ENCODE data around the gene SNORC.

Gene SNORC

GRCh38 chr2:232863996-232864395, 6.1 kb upstream of the SNORC start:
- Histone ChIP-seq H3K4me1 (ENCODE audit: control insufficient read depth in 5 of 5, insufficient read depth in 5 of 5, low read length in 5 of 5) (no peaks in the 10 kb centered on the region), H3K27ac (ENCODE audit: low read depth, low read length) (no peak overlapping the region), H3K36me3 (ENCODE audit: control insufficient read depth in 5 of 5, insufficient read depth in 5 of 5, low read length in 5 of 5) (peaks cover 6 to 20% (median 15%) of the 10 kb centered on the region in 5 donors), H3K27me3 (ENCODE audit: control insufficient read depth in 5 of 5, insufficient read depth in 4 of 5, low read length in 5 of 5) (no peaks in the 10 kb centered on the region), H3K9ac (ENCODE audit: low read length in 5 of 5) (no peak overlapping the region), H3K4me3 (ENCODE audit: low read depth in 1 of 5, low read length in 5 of 5) (no peak overlapping the region), H3K9me3 (ENCODE audit: control insufficient read depth in 5 of 5, low read length in 5 of 5) (no peaks in the 10 kb centered on the region)

GRCh38 chr2:232865165-232865564, 4.9 kb upstream of the SNORC start:
- Histone ChIP-seq H3K27ac (ENCODE audit: low read depth, low read length) (no peak overlapping the region), H3K36me3 (ENCODE audit: control insufficient read depth in 5 of 5, insufficient read depth in 5 of 5, low read length in 5 of 5) (peaks cover 5 to 11% (median 11%) of the 10 kb centered on the region in 5 donors), H3K4me3 (ENCODE audit: low read depth in 1 of 5, low read length in 5 of 5) (no peak overlapping the region), H3K27me3 (ENCODE audit: control insufficient read depth in 5 of 5, insufficient read depth in 4 of 5, low read length in 5 of 5) (no peaks in the 10 kb centered on the region), H3K9ac (ENCODE audit: low read length in 5 of 5) (no peak overlapping the region), H3K9me3 (ENCODE audit: control insufficient read depth in 5 of 5, low read length in 5 of 5) (no peaks in the 10 kb centered on the region), H3K4me1 (ENCODE audit: control insufficient read depth in 5 of 5, insufficient read depth in 5 of 5, low read length in 5 of 5) (no peaks in the 10 kb centered on the region)

- Histone ChIP-seq H3K27me3 (ENCODE audit: control insufficient read depth in 5 of 5, insufficient read depth in 4 of 5, low read length in 5 of 5) (no peaks in the 10 kb centered on the region), H3K36me3 (ENCODE audit: control insufficient read depth in 5 of 5, insufficient read depth in 5 of 5, low read length in 5 of 5) (peaks cover under 1 to 6% (median 4%) of the 10 kb centered on the region in 5 donors), H3K9ac (ENCODE audit: low read length in 5 of 5) (no peak overlapping the region), H3K9me3 (ENCODE audit: control insufficient read depth in 5 of 5, low read length in 5 of 5) (no peaks in the 10 kb centered on the region), H3K4me1 (ENCODE audit: control insufficient read depth in 5 of 5, insufficient read depth in 5 of 5, low read length in 5 of 5) (no peaks in the 10 kb centered on the region), H3K4me3 (ENCODE audit: low read depth in 1 of 5, low read length in 5 of 5) (no peak overlapping the region), H3K27ac (ENCODE audit: low read depth, low read length) (no peak overlapping the region)
Observed at GRCh38 chr2:232866104-232866503, 4.0 kb upstream of the SNORC start.

- no peak overlapping the region for H3K27ac ChIP-seq (ENCODE audit: low read depth, low read length)
- no peak overlapping the region for H3K9ac ChIP-seq (ENCODE audit: low read length in 5 of 5)
- H3K4me1 ChIP-seq (ENCODE audit: control insufficient read depth in 5 of 5, insufficient read depth in 5 of 5, low read length in 5 of 5) = no peaks in the 10 kb centered on the region
- H3K4me3 ChIP-seq (ENCODE audit: low read depth in 1 of 5, low read length in 5 of 5) = no peak overlapping the region
- no peaks in the 10 kb centered on the region for H3K27me3 ChIP-seq (ENCODE audit: control insufficient read depth in 5 of 5, insufficient read depth in 4 of 5, low read length in 5 of 5)
- H3K9me3 ChIP-seq (ENCODE audit: control insufficient read depth in 5 of 5, low read length in 5 of 5) = no peaks in the 10 kb centered on the region
- H3K36me3 ChIP-seq (ENCODE audit: control insufficient read depth in 5 of 5, insufficient read depth in 5 of 5, low read length in 5 of 5) = peaks cover 0 to 2% (median 0%) of the 10 kb centered on the region in 5 donors
Observed at GRCh38 chr2:232869138-232870017, 686 bp upstream of the SNORC start.

- Histone ChIP-seq H3K9ac (ENCODE audit: low read length in 5 of 5) (no peak overlapping the region), H3K4me1 (ENCODE audit: control insufficient read depth in 5 of 5, insufficient read depth in 5 of 5, low read length in 5 of 5) (peaks cover 0 to 5% (median 4%) of the 10 kb centered on the region in 5 donors)
Observed at GRCh38 chr2:232870766-232871371, 805 bp downstream of the SNORC start.

GRCh38 chr2:232871418-232871834, 1.4 kb downstream of the SNORC start:
- Histone ChIP-seq H3K27me3 (ENCODE audit: control insufficient read depth in 5 of 5, insufficient read depth in 4 of 5, low read length in 5 of 5) (peaks cover 2 to 15% (median 9%) of the 10 kb centered on the region in 5 donors), H3K9me3 (ENCODE audit: control insufficient read depth in 5 of 5, low read length in 5 of 5) (no peaks in the 10 kb centered on the region), H3K4me3 (ENCODE audit: low read depth in 1 of 5, low read length in 5 of 5) (no peak overlapping the region), H3K36me3 (ENCODE audit: control insufficient read depth in 5 of 5, insufficient read depth in 5 of 5, low read length in 5 of 5) (no peaks in the 10 kb centered on the region), H3K9ac (ENCODE audit: low read length in 5 of 5) (no peak overlapping the region), H3K4me1 (ENCODE audit: control insufficient read depth in 5 of 5, insufficient read depth in 5 of 5, low read length in 5 of 5) (peaks cover 0 to 9% (median 7%) of the 10 kb centered on the region in 5 donors), H3K27ac (ENCODE audit: low read depth, low read length) (no peak overlapping the region)

More at GRCh38 chr2:232870766-232871371, 805 bp downstream of the SNORC start:
- no peaks in the 10 kb centered on the region for H3K36me3 ChIP-seq (ENCODE audit: control insufficient read depth in 5 of 5, insufficient read depth in 5 of 5, low read length in 5 of 5)
- H3K27me3 ChIP-seq (ENCODE audit: control insufficient read depth in 5 of 5, insufficient read depth in 4 of 5, low read length in 5 of 5) = peaks cover 0 to 11% (median 7%) of the 10 kb centered on the region in 5 donors
- no peak overlapping the region for H3K4me3 ChIP-seq (ENCODE audit: low read depth in 1 of 5, low read length in 5 of 5)
- H3K9me3 ChIP-seq (ENCODE audit: control insufficient read depth in 5 of 5, low read length in 5 of 5) = no peaks in the 10 kb centered on the region
- no peak overlapping the region for H3K27ac ChIP-seq (ENCODE audit: low read depth, low read length)

- no peak overlapping the region for H3K4me3 ChIP-seq (ENCODE audit: low read depth in 1 of 5, low read length in 5 of 5)
- no peak overlapping the region for H3K27ac ChIP-seq (ENCODE audit: low read depth, low read length)
- peaks cover 0 to 16% (median 7%) of the 10 kb centered on the region in 5 donors for H3K4me1 ChIP-seq (ENCODE audit: control insufficient read depth in 5 of 5, insufficient read depth in 5 of 5, low read length in 5 of 5)
- peaks cover 5 to 21% (median 15%) of the 10 kb centered on the region in 5 donors for H3K27me3 ChIP-seq (ENCODE audit: control insufficient read depth in 5 of 5, insufficient read depth in 4 of 5, low read length in 5 of 5)
- H3K36me3 ChIP-seq (ENCODE audit: control insufficient read depth in 5 of 5, insufficient read depth in 5 of 5, low read length in 5 of 5) = no peaks in the 10 kb centered on the region
- H3K9me3 ChIP-seq (ENCODE audit: control insufficient read depth in 5 of 5, low read length in 5 of 5) = no peaks in the 10 kb centered on the region
- H3K9ac ChIP-seq (ENCODE audit: low read length in 5 of 5) = no peak overlapping the region
Observed at GRCh38 chr2:232871835-232872736, 2.0 kb downstream of the SNORC start.

GRCh38 chr2:232872826-232873225, 2.8 kb downstream of the SNORC start:
- H3K4me3 ChIP-seq (ENCODE audit: low read depth in 1 of 5, low read length in 5 of 5) = no peak overlapping the region
- H3K36me3 ChIP-seq (ENCODE audit: control insufficient read depth in 5 of 5, insufficient read depth in 5 of 5, low read length in 5 of 5) = no peaks in the 10 kb centered on the region
- peaks cover 11 to 24% (median 22%) of the 10 kb centered on the region in 5 donors for H3K27me3 ChIP-seq (ENCODE audit: control insufficient read depth in 5 of 5, insufficient read depth in 4 of 5, low read length in 5 of 5)
- H3K4me1 ChIP-seq (ENCODE audit: control insufficient read depth in 5 of 5, insufficient read depth in 5 of 5, low read length in 5 of 5) = peaks cover 0 to 16% (median 7%) of the 10 kb centered on the region in 5 donors
- H3K27ac ChIP-seq (ENCODE audit: low read depth, low read length) = no peak overlapping the region
- H3K9me3 ChIP-seq (ENCODE audit: control insufficient read depth in 5 of 5, low read length in 5 of 5) = no peaks in the 10 kb centered on the region
- H3K9ac ChIP-seq (ENCODE audit: low read length in 5 of 5) = no peak overlapping the region

GRCh38 chr2:232873292-232873908, 3.3 kb downstream of the SNORC start:
- Histone ChIP-seq H3K4me3 (ENCODE audit: low read depth in 1 of 5, low read length in 5 of 5) (no peak overlapping the region), H3K4me1 (ENCODE audit: control insufficient read depth in 5 of 5, insufficient read depth in 5 of 5, low read length in 5 of 5) (peaks cover 0 to 16% (median 7%) of the 10 kb centered on the region in 5 donors), H3K9me3 (ENCODE audit: control insufficient read depth in 5 of 5, low read length in 5 of 5) (no peaks in the 10 kb centered on the region), H3K27me3 (ENCODE audit: control insufficient read depth in 5 of 5, insufficient read depth in 4 of 5, low read length in 5 of 5) (peaks cover 11 to 28% (median 22%) of the 10 kb centered on the region in 5 donors), H3K27ac (ENCODE audit: low read depth, low read length) (no peak overlapping the region), H3K36me3 (ENCODE audit: control insufficient read depth in 5 of 5, insufficient read depth in 5 of 5, low read length in 5 of 5) (no peaks in the 10 kb centered on the region), H3K9ac (ENCODE audit: low read length in 5 of 5) (no peak overlapping the region)
